G401.6 (cell line): Measurements from ENCODE around the gene UBD.

Experiments
- FAIRE-seq: peaks from 2 replicates; lab custom pipeline; 2012; peaks lifted over from hg19 to GRCh38; lab: Jason Lieb, UNC

The UBD gene

DNA sequence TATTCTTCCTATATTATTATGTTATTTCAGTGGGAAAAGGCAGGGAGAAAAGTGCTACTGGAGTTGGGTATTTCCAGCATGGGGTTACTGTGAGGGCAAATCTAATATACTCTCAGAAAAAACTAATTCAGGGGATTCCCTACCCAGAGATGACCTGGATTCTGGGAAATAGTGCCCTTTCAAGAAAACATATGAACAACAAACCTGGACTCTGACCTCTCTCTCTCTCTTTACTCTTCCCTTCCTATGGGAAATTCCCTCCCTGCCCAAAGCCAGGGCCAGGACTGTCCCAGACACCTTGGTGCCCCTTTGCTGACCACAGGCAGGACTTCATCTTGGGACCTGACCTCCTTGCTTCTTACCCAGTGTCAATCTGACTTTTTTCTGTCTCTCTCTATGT, 1.6 kb upstream of the UBD start:
- FAIRE-seq: no peak

DNA sequence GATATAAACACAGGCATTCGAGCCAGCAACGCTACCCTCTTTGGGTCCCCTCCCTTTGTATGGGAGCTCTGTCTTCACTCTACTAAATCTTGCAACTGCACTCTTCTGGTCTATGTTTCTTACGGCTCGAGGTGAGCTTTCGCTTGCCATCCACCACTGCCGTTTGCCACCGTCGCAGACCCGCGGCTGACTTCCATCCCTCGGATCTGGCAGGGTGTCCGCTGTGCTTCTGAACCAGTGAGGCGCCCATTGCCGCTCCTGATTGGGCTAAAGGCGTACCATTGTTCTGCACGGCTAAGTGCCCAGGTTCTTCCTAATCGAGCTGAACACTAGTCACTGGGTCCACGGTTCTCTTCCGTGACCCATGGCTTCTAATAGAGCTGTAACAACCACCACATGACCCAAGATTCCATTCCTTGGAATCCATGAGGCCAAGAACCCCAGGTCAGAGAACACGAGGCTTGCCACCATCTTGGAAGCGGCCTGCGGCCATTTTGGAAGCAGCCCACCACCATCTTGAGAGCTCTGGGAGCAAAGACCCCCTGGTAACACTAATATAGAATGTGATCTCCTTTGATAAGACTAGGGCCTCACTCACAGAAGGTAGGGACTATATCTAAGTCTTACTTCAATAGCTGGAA, 973 bp downstream of the UBD start:
- FAIRE-seq: no peak

DNA sequence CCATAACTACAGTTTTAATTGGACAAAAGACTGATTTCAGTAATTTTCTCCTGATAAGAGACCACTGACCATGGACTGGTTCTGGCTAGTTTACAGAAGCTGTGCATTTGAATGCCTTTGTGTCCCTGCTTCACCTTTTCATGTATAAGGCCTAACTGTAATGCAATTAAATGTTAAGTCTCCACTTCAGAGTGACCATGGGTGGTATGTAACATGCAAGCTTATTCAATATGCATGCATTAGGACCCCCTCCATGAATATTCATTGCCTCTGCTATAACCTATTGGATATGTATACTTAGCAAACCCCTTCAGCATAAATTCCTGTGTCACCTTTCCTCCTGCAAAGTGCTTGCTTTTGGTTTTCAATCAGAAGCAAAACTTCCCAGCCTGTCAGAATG, 2.2 kb downstream of the UBD start:
- no peak for FAIRE-seq

DNA sequence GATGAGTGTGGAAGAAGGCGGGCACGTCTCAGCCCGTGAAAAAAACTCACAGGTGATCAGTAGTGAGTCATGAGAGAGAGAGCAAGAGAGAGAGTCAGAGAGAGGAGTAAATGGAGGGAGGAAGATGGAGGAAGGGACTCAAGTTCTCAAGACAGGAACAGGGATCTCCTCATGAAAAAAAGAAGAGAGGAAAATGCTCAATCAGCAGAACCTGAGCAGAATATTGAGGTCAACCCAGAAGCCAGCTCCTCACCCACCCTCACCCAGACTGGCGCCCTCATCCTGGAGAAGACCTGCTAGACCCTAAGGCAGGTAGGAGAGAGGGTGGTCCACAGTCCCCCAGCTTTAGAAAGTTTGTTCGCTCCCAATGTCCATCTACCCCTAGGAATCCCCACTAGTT, 4.8 kb downstream of the UBD start:
- no peak for FAIRE-seq

DNA sequence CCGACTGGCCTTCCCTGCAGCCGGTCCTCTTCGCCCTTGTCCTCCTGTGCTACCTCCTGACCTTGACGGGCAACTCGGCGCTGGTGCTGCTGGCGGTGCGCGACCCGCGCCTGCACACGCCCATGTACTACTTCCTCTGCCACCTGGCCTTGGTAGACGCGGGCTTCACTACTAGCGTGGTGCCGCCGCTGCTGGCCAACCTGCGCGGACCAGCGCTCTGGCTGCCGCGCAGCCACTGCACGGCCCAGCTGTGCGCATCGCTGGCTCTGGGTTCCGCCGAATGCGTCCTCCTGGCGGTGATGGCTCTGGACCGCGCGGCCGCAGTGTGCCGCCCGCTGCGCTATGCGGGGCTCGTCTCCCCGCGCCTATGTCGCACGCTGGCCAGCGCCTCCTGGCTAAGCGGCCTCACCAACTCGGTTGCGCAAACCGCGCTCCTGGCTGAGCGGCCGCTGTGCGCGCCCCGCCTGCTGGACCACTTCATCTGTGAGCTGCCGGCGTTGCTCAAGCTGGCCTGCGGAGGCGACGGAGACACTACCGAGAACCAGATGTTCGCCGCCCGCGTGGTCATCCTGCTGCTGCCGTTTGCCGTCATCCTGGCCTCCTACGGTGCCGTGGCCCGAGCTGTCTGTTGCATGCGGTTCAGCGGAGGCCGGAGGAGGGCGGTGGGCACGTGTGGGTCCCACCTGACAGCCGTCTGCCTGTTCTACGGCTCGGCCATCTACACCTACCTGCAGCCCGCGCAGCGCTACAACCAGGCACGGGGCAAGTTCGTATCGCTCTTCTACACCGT, 6.1 kb downstream of the UBD start:
- FAIRE-seq: no peak

DNA sequence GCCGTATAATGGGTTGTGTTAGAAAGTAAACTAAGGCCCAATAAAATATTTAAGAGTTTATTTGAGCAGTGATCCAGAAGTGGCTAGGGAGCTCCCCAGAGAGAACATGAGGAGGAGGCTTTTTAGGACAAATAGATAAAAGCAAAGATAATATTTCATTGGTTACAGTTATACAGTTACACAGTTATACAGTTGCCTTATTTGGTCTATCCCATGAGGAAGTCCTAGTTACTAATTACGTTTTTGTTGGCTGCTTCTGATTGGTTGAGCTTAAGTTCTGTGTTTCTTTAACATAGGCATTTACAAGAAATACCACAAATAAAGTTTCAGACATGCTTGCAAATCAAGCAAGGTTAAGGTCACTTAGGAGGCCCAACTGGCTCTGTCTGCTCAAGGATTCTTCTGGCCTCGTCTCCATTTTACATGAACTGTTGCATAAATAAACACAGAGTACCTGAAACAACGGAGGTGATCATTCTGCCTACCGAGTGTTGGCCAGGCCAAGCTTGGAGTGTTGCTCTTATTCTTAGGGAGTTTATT, 7.0 kb downstream of the UBD start:
- FAIRE-seq: no peak

DNA sequence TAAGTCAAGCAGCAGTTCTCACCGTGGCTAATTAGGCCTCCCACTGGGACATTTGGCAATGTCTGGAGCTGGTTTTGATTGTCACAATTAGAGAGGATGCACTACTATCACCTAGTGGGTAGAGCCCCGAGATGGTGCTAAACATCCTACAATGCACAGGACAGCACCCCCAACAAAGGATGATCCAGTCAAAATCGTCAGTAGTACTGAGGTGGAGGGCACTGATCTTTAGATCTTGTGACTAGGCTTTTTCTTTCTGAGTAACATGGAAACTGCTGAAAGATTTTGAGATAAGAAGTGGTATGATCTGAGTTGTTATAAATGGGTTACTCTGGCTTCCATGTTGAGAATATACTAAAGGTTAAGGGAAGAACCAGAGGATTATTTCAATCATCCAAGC, 12.0 kb downstream of the UBD start:
- no peak for FAIRE-seq

DNA sequence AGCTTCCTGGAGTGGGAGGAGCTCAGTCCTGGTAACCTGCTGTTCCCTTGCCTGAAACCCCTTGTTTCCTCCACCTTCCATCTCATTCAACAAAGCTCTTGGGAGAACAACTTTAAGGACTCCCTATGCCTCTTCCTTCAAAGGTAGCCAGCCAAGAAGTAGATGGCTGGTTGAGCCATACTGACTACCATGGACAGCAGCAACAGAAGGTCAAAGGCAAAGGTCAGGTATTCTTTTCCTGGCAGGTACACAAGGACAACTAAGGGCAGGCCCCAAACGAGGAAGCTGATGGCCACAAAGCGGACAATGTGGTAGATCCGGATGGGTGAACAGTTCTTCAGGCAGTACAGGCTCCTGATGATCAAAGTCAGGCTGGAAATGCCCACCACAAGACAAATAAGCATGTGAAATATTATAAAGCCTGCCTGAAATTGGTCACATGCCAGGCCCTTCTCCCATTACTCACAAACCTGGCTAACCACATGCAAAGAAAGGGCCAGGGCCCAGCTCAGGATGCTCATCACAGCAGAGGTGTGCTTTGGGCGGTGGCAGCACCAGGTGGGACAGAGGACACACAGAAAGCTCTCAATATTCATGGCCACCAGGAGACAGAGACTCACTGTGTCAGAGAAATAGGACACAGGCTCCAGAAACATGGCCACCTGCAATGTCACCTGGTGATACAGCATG, 21.7 kb downstream of the UBD start:
- FAIRE-seq: no peak

DNA sequence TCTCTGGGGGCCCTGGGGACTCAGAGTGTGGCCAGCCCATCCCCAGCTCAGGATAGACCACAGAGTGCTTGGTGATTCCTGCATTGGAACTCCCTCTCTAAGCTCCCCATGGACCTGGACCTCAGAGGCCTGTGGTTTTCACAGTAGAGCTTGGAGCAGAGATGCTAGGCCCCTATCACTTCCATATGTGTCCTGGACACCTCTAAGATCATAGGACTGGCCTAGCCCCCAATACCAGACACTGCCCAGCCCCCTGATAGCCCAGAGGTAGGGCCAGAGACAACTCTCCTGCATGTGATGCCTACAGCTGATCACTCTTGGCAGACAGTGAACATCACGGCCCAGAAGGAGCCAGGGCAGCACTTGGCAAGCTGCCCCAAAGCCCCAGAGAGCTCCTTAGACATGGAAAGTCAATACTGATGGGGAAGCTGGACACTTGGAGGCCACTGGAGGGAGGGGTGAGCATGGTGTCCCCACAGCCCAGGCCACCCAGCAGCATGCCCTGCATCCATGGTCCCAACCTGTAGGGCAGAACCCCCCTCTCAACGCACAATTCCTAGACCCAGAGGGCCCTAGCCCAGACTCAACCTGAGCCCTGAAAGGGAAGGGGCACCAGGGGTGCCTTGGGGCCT, 27.1 kb downstream of the UBD start:
- no peak for FAIRE-seq

DNA sequence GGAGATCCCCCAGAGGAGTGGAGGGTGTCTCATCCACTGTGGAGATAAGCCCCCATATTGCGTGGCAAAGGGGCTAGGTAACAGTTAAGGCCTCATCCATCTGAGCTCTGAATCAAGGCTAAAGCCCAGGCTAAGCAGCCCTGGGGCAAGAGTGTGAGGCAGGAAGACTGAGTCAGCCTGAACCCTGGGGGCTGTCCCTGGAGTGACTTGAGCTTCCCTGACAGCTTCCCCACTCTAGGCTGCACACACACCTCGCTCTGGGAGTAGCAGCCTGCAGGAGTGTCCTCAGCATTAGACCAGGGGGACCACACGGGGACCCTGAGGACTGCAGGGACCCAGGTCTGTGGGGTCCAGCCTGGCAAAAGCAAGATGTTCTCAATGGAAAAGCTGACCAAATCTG, 27.9 kb downstream of the UBD start:
- no peak for FAIRE-seq

DNA sequence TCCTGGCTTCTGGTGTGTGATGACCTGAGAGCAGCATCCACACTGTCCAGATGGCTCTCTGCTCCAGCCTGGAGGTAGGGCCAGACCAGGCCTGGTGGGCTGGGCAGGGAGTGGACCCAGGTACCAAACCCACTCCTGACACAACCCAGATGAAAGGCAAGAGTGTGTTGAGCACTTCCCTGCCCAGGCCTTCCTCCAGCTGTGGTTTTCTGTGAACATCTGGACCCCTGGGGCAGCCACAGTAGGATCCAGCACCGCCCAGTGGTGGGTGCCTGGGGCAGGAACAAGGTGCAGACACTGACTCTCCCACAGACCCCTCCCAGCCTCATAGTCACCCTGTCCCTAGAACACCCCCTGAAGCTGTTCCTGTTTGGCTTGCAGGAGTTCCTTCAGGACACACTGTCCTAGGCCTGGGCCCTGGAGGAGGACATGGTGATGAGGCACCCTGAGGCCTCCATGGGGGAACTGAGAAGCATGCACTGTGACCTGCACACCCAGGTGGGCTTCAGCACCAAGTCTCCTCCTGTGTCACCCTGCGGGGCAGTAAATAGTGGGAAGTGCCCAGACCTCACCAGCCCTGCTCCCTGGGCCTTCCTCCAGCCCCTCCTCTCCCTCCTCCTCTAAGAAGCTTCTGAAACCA, 28.7 kb downstream of the UBD start:
- FAIRE-seq: no peak

DNA sequence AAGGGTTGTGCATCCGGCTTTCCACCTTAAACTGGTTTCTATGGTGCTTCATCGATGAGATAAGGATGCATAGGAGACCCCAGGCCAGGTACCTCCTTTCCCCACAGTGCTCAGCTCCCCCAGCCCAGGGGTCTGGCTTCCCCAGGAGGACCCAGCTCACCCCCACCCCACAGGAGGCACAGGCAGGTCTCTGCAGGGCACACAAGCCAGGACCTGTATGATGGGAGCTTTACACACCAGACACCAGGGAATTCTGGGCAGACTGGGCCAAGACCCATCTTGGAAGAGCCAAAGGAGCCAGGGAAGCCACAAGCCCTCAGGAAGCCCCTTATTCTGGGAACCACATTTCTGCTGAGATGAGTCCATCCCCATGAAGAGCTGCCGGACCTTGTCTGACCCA, 29.6 kb downstream of the UBD start:
- no peak for FAIRE-seq

DNA sequence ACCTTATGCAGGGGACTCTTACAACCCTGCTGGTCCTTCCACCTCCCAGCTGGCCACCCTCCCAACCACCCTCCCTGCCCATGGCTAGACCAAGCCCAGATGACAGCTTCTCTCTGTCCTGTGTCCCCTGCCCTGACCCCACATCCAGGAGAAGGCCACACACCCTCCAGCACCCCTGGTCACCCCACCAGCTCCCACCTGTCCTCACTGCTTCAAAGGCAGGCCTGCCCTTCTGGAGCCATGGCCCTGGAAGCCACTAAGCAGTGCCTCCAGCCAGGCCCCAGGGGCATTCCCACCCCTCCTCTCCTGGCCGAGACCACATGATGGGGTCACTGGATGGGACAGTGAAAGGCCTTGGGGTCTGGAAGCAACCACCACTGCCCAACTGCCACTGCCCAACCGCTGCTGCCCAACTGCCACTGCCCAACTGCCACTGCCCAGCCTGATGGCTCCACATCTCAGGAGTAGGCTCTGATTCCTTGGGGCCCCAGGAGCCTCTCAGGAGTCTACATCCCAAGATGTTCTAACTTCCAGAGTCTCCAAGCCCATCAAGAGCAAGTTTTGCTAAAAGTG, 30.5 kb downstream of the UBD start:
- FAIRE-seq: no peak

DNA sequence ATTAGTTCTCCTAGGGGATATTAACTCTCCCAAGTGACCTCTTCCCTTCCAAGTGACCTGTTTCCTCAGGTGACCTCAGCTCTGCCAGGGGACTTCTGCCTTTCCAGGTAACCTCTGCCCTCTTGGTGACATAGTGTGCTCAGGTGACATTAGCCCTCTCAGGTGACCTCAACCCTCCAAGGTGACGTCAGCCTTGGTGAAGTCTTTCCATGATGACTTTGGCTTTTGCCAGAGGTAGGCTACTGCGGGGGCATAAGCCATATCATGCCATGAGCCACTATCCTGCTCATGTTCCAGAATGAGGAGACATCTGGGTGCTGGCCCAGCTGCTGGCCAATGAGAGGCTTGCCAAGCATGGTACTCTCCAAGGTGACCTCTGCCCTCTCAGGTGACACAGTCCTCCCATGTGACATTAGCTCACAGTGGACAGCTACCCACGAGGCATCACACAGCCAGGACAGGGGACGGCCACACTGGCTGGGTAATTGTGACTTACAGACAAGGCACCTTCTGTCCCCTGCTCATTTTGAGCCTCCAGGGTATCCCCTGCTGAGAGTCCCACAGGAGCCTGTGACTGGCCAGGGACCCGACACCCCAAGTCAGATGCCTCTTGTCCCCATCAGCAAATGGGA, 31.1 kb downstream of the UBD start:
- FAIRE-seq: no peak

DNA sequence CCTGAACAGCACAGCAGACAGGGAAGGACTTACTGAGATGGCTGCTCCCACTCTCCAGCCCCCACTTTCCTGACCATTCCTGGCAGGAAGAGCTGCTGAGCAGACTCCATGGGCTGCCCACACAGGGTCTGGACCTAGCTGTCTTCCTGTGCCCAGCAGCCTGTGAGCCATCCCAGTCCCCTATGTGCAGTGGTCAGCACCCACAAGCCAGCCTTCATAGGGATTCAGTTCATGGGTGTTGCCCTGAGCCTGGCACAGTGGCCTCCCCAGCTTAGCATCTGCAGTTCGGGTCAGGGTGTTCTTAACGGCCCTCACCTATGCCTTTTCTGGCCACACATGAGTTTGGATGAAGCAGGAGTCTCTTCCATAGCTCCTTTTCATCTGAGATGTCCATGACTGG, 32.0 kb downstream of the UBD start:
- no peak for FAIRE-seq

DNA sequence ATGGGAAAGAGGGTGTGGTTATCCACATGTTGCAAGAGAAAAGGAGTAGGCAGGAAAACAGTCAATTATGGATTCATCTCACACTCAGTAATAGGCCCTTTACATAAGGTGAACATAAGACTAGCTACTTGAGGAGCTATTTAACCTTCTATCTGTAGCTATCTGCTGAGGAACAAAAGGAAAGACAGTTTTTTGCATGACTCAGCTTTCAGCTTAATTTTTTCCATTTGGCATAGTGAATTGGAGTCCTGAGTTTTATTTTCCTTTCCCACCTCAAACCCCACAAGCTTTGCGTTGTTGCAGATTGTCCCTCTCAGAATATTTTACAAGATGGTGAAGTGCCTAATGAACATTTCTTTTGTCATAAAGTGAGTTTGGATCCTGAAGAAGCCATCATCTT, 32.4 kb downstream of the UBD start:
- no peak for FAIRE-seq

DNA sequence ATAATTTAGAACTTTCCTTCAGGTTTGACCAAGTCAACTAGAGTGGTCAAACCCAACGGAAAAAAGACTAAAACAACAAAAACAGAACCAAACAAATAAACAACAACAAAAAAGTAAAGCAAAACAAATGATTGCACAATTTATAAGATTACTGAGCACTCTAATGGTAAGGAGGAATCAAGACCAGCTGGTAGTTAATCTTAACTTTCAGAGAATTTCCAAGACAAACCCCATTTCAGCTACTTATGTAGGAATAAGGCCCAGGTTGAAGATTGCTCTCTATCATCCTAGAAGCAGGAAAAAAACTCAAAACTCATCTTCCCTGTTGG, 34.3 kb downstream of the UBD start:
- FAIRE-seq: no peak

DNA sequence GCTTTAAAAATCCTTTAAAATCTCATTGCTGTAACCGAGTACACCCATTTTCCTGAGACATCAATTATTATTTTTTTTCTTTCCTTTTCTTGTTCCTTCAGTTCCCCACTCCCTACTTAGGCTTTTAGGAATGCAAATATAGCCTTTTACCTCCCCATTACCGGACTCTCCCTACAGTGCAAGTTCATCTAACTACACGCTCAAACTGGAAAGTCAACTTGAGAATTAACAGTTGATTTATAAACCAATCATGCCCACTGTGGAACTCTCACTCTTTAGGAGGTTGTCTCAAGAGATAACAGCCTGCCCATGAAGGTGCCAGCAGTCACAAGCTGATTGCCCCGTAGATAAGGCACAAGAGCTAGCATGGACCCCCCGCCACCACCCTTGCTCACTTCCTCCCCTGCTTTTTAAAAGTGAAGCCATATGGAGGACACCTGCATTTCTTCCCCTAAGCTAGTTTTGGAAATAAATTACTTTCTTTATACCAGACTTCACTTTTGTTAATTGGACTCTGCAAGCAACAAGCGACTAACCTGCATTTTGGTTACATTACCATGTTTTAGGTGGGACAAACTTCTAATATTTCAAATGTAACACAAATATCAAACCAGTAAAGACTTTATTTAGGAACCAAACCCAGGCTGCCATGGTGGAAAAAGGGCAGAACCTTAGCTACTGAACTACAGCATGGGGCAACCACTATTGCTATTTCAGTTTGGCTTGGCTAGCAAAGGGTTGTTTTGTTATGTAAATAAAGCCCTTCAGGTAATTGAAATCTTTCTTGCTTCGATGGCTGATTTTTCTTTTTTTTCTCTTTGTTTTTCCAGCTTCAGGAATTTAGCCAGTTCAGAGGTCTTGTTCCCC, 34.9 kb downstream of the UBD start:
- FAIRE-seq: no peak

DNA sequence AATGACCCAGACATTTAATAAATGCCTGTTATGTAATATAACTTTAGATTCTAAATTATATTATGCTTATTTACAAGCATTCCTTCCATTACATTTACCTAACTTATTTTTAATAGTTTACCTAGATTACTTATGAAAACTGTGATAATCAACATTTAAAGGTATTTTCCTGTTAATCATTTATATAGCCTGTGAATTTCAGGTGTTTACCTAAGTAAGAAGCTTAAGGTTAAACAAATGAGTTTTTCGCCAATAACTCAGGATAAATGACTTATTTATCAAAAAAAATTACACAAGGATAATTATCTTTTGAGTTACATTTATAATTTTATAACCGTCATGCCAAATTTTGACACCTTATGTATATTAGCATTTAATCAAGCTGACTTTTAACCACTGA, 35.5 kb downstream of the UBD start:
- FAIRE-seq: no peak

DNA sequence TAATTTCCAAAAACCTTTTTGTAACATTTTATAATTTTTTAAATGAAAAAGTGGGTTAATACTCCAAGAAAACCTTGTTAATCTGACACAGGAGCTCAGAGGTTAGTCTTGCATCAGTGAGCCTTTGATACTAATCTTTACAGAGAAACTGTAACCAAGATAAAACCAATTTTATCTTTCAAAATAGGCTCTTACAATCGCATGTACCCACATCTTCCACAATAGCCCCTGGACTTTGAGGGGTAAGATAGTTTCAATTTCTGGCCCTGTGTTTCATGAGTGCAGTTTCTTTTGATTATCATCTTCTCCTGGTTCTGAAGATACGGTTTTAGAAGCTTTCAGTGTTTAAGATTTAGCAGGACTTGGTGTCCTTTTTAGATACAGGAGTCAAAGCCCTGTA, 37.3 kb downstream of the UBD start:
- no peak for FAIRE-seq
